HEK293 (cell line): ENCODE measurements around the gene AADAT.

Experiments
- OSR2 ChIP-seq: fragments of 450-650 bp; formaldehyde crosslinking; IDR thresholded peaks from 2 replicates; pipeline ENCODE4 v1.5.1; 2016; ENCODE audit warnings: missing biosample characterization, missing genetic modification characterization
- SETDB1 ChIP-seq: IDR thresholded peaks from one replicate; pipeline ENCODE4 v1.6.1; 2017; ENCODE audit warnings: mild to moderate bottlenecking, low read length, moderate library complexity, mixed read lengths; ENCODE audit not compliant: insufficient read length
- TF ChIP-seq, protein P1 (sequence below): fragments of 450-650 bp; IDR thresholded peaks from 2 replicates; pipeline ENCODE4 v1.5.1; 2018; ENCODE audit warnings: missing biosample characterization, missing genetic modification characterization

GRCh38 chr4:170091069-170091696, 1.4 kb upstream of the AADAT start:
- TF ChIP-seq SETDB1 (no peak), OSR2 (tag by site-specific recombination) (no peak)
- TF ChIP-seq, protein P1, sequence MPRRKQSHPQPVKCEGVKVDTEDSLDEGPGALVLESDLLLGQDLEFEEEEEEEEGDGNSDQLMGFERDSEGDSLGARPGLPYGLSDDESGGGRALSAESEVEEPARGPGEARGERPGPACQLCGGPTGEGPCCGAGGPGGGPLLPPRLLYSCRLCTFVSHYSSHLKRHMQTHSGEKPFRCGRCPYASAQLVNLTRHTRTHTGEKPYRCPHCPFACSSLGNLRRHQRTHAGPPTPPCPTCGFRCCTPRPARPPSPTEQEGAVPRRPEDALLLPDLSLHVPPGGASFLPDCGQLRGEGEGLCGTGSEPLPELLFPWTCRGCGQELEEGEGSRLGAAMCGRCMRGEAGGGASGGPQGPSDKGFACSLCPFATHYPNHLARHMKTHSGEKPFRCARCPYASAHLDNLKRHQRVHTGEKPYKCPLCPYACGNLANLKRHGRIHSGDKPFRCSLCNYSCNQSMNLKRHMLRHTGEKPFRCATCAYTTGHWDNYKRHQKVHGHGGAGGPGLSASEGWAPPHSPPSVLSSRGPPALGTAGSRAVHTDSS: no peak
